T-helper 1 cell treated with Interleukin-12 subunit alpha and Interleukin-12 subunit beta and Interleukin-4 antibody, amounts not matched to agents 30 ng/mL and 1 ng/mL, for 36 hours (primary cell): Measurements from ENCODE around the gene C3orf33. TPM values are rescaled to one million over a fixed set of nuclear protein-coding genes. Genes with fewer than 3 reads are reported as not detected.
"Not testable (repeated sequence)": the region's sequence is repeated elsewhere in the genome, so short reads cannot be mapped to it uniquely, and the experiment has no call there.

Experiments used
- intact Hi-C: fragments of 100-400 bp; cut with micrococcal nuclease; formaldehyde crosslinking; loops from one replicate; pipeline ENCODE4 v1.15.1; 2024
- total RNA-seq: library from RNA; stranded (reverse); gene quantifications from 2 replicates; pipeline ENCODE4 v1.2.3, GENCODE V29; 2022

The C3orf33 gene, protein sequence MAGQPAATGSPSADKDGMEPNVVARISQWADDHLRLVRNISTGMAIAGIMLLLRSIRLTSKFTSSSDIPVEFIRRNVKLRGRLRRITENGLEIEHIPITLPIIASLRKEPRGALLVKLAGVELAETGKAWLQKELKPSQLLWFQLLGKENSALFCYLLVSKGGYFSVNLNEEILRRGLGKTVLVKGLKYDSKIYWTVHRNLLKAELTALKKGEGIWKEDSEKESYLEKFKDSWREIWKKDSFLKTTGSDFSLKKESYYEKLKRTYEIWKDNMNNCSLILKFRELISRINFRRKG
- total RNA-seq = 0.46 and 0.83 TPM in 2 replicates

DNA sequence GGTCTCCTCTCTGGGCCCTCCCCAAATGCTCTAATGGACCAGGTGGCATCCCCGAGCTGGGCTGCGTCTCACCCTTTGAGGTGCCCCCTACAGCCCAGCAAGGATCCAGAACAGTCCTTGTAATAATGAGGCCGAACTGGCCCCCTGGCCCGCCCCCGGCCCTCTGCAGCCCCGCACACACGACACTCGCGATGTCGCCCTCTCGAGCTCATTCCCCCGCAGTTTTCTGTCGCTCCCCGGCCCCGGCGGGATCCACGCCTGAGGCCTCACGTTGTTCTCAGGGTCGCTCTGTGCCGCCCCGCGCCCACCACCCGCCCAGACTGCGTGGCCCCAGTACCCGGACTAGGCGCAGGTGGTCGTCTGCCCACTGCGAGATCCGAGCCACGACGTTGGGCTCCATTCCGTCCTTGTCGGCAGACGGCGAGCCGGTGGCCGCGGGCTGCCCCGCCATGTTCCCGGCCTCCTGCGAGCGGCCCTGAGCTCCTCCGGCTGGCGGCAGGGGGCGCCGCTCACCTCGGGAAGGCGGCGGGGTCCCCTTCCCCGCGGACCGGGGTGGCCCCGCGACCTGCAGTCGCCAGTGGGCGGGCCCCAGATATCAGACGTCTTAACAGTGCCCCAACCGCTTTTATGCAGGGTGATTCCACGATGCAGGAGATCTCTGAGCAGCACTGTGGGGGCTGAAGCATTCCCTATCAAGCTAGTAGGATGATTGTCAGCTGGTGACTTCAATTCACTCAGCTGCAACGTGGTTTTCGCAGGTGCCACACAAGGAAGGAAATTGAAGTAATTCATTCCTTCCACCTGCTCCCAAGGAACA is at the start of gene C3orf33:
TSS of gene C3orf33 (minus strand) at position 477 of the 817 bp plus-strand sequence. CDS start at position 451, 26 bp downstream.
- intact Hi-C loops = loop anchor here (1.0 to 10.0 kb wide), 6 partner anchors 48 to 236 kb away; partner anchors contain the start of genes GMPS, PLCH1 and SLC33A1

- intact Hi-C loops = loop anchor here (1.0 to 5.0 kb wide), 15 partner anchors 8 to 1530 kb away; partner anchors contain the start of genes C3orf33, CCNL1, DHX36 and GMPS
Measured at GRCh38 chr3:155854141-155854940, 48.3 kb upstream of the C3orf33 start, which contains the start of gene SLC33A1. SLC33A1 (minus strand) TSS chr3:155854427; CDS start chr3:155853997, 430 bp downstream.

- intact Hi-C loops = loop anchor here (1.0 to 5.0 kb wide), 17 partner anchors 8 to 1529 kb away; partner anchors contain the start of genes C3orf33, CCNL1, DHX36 and GMPS
Measured at GRCh38 chr3:155853214-155854140, 47.4 kb upstream of the C3orf33 start.

GRCh38 chr3:155852341-155852740 is 46.3 kb upstream of the C3orf33 start:
- intact Hi-C loops = loop anchor here (2.0 to 5.0 kb wide), 4 partner anchors 14 to 975 kb away; partner anchors contain the start of gene LEKR1

- intact Hi-C loops = not testable (repeated sequence)
Measured at GRCh38 chr3:155849404-155849803, 43.3 kb upstream of the C3orf33 start.

DNA sequence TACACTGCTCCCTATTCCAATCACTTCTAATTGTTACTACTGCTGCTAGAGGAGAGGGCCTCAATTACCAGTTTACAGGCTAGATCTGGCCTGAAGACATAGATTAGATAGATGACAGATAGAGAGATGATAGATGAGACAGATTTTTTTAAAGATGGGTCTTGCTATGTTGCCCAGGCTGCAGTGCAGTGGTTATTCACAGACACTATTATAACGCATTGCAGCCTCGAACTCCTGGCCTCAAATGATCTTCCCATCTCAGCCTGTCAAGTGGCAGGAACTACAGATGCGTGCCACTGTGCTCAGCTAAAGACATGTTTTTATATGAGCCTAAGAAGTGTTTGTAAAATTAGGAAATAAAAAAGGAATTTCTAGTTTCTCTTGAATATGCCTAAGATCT is 41.9 kb upstream of the C3orf33 start:
- intact Hi-C loops = no loop called here

GRCh38 chr3:155846119-155846518 is 40.0 kb upstream of the C3orf33 start:
- intact Hi-C loops = no loop called here

GRCh38 chr3:155843569-155843968 is 37.5 kb upstream of the C3orf33 start:
- intact Hi-C loops = no loop called here

DNA sequence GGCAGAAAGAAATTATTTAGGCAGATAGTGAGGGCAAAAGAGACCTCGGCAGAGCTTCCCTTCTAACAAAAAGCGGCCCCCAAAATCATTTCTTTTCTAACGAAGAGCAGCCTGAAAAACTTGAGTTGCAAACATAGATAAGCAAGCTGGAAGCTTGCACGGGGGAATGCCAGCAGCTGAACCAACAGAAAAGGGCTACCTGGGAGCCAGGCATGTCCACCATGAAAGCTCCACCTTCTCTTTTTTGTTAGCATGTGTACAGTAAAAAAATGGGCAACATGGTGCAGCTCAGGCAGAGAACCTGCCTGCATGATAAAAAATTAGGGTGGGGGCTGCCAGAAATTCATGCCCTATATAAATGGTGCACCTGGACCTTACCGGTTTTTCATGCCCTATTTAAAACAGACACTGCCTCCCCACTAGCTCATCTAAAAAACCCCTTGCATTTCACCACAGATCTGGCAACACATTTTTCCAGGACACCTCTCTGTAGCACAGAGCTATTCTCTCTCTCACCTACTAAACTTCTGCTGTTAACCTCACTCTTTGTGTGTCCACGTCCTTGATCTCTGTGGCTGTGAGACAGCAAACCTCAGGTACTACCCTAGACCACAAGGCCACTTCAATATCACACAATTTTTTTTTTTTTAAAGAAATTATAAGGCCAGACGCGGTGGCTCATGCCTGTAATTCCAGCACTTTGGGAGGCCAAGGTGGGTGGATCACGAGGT is 29.4 kb upstream of the C3orf33 start:
- intact Hi-C loops = loop anchor here (5.0 kb wide), 1 partner anchor 37 kb away; the partner anchor contains the start of gene GMPS

DNA sequence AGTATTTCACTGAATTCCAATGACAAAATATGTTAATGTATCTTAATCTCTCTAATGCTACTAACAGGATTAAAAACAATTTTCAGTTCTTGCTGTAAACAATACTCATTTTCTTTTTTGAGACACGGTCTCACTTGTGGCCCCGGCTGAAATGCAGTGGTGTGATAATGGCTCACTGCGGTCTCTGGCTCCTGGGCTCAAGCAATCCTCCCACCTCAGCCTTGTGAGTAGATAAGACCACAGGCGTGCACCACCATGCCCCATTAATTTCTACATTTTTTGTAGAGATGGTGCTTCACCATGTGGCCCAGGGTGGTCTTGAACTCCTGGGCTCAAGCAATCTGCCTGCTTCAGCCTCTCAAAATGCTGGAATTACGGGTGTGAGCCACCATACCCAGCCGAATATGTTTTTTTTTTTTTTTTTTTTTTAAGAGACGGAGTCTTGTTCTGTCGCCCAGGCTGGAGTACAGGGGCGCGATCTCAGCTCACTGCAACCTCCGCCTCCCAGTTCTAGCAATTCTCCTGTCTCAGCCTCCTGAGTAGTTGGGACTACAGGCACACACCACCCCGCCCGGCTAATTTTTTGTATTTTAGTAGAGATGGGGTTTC is 22.5 kb upstream of the C3orf33 start:
- intact Hi-C loops = not testable (repeated sequence)

DNA sequence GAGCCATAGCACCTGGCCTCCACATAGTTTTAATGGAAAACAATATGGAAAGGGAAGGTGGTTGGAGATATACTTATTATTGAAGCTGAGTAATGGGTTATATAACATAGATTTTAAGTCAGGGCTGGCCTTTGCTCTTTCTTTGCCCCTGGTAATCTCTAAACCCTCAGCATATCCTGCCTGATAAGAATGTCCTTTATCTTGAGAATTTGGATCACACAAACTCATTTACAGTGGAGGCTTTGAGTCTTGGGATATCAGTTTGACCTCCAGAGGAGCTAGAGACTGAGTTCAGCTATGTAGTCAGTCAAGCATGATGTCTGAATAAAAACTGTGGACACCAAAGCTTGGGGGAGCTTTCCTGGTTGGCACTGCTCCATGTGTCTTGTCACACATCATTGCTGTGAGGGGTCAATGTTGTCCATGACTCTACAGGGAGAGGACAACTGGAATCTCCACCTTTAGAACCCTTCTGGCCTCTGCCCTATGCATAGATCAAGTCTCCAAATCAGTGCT is 9.0 kb upstream of the C3orf33 start:
- intact Hi-C loops = no loop called here

DNA sequence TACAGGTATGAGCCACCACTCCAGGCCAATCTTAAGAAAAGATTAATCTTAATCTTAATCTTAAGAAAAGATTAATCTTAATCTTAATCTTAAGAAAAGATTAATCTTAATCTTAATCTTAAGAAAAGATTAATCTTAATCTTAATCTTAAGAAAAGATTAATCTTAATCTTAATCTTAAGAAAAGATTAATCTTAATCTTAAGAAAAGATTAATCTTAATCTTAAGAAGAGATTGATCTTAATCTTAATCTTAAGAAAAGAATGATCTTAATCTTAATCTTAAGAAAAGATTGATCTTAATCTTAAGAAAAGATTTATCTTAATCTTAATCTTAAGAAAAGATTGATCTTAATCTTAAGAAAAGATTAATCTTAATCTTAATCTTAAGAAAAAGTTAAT is 7.1 kb upstream of the C3orf33 start:
- intact Hi-C loops = not testable (repeated sequence)

- intact Hi-C loops = loop anchor here (5.0 to 10.0 kb wide), 4 partner anchors 62 to 233 kb away; partner anchors contain the start of gene PLCH1
Measured at GRCh38 chr3:155809181-155809580, 3.1 kb upstream of the C3orf33 start.

DNA sequence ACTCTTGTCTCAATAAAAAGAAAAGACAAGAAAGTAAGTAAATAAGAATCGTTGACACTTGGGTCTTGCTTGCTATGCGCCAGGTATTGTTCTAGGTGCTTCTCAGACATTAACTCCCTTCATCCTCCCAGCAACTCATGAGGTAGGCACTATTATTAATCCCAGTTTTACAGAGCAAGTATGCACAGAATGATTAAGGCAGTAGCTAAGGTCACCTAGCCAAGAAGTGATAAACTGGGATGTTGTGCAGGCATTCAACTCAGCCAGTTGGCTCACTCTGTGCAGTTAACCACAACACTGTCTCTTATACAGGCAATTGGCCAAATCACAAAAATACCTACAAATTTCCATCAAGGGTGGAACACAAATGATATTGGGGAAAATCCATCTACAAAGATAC is 1.7 kb upstream of the C3orf33 start:
- intact Hi-C loops = loop anchor here (5.0 to 10.0 kb wide), 4 partner anchors 61 to 234 kb away; partner anchors contain the start of gene PLCH1

DNA sequence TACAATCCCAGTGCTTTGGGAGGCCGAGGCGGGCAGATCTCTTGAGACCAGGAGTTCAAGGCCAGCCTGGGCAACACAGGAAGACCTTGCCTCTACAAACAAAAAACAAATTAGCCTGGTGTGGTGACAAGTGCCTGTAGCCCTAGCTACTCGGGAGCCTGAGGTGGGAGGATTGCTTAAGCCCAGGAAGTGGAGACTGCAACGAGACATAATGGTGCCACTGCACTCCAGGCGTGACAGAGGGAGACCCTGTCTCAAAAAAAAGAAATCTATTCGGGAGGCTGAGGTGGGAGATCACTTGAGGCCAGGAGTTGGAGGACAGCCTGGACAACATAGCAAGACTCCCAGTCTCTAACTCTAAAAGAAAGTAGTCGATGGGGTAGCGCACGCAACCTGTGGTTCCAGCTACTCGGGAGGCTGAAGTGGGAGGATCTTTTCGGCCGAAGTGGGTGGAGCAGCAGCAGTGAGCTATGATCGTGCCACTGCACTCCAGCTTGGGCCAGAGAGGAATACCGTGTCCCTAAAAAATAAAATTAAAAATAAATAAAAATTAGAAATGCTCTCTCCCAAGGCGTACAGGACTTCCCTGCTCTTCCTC is 775 bp downstream of the C3orf33 start:
- intact Hi-C loops = loop anchor here (5.0 to 10.0 kb wide), 4 partner anchors 58 to 237 kb away; partner anchors contain the start of gene PLCH1

- intact Hi-C loops = loop anchor here (10.0 kb wide), 1 partner anchor 190 kb away; no protein-coding TSS in a partner anchor
Measured at GRCh38 chr3:155804323-155804722, 1.8 kb downstream of the C3orf33 start.

DNA sequence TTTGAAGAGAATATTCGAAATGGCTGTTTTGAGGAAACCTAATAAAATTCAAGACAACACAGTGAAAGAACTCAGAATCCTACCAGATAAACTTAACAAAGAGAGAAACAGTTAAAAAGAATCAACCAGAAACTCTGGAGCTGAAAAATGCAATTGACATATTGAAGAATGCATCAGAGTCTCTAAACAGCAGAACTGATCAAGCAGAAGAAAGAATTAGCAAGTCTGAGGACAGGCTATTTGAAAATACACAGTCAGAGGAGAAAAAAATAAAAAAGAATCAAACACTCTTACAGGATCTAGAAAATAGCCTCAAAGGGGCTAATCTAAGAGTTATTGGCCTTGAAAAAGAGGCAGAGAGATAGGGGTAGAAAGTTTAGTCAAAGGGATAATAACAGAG is 13.5 kb downstream of the C3orf33 start:
- intact Hi-C loops = no loop called here

DNA sequence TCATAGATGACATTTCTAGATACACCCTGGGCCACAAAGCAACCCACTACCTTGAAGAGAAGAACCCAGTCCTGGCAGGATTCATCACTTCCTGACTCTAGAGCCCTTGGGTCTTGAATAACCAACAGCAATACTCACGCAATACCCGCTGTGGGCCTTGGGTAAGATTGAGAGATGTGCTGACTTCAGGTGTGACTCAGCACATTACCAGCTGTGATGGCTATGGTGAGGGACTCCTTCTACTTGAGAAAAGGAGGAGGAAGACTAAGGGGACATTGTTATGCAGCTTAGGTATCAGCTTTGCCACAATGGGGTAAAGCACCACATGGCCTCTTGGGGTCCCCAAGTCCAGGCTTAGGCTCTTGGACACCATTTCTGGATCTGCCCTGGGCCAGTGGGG is 14.9 kb downstream of the C3orf33 start:
- intact Hi-C loops = no loop called here
